Gastroesophageal sphincter (tissue), 4 donors: ENCODE results near the gene ATP10A. TPM values are rescaled to one million over a fixed set of nuclear protein-coding genes. Genes with fewer than 3 reads are reported as not detected.

Source experiments
- ATAC-seq: fragments of 150-250 bp; one replicate; pipeline ENCODE4 v1.9.1; 2016; ENCODE audit warnings: mild to moderate bottlenecking, moderate library complexity
- H3K27ac ChIP-seq, 4 donors: fragments of 200-600 bp; sonication (generic) in 3 of 4; 1 replicate in 3 of 4; 2 replicates in 1 of 4; pipeline ENCODE4 v1.5.1; 2016 to 2019
- H3K27me3 ChIP-seq: fragments of 200-600 bp; sonication (generic); one replicate; pipeline ENCODE4 v1.5.1; 2019
- H3K36me3 ChIP-seq, 2 donors: fragments of 200-600 bp; sonication (generic); one replicate each; pipeline ENCODE4 v1.5.1; 2019; ENCODE audit warnings: control low read depth in 1 of 2
- H3K4me1 ChIP-seq, 3 donors: fragments of 200-600 bp; sonication (generic); 1 replicate in 2 of 3; 2 replicates in 1 of 3; pipeline ENCODE4 v1.5.1; 2016 to 2019; ENCODE audit warnings: control low read depth in 2 of 3
- H3K4me3 ChIP-seq, 2 donors: fragments of 200-600 bp; sonication (generic); one replicate each; pipeline ENCODE4 v1.5.1; 2019; ENCODE audit warnings: mild to moderate bottlenecking in 1 of 2, moderate library complexity in 1 of 2
- H3K9me3 ChIP-seq, 3 donors: fragments of 200-600 bp; sonication (generic); one replicate each; pipeline ENCODE4 v1.5.1; 2017 to 2019; ENCODE audit warnings: control low read depth in 2 of 3
- CTCF ChIP-seq, 4 experiments: fragments of 200-600 bp in 2 of 4; fragments of 450-650 bp in 2 of 4; sonication (generic) in 1 of 4; IDR thresholded peaks; one replicate each; pipeline ENCODE4 v1.5.1; 2017 to 2019; ENCODE audit warnings: antibody characterized with exemption in 4 of 4, mild to moderate bottlenecking in 2 of 4, moderate library complexity in 2 of 4
- EP300 ChIP-seq: sonication (generic); formaldehyde crosslinking; IDR thresholded peaks from one replicate; pipeline ENCODE4 v1.6.1; 2017; ENCODE audit warnings: antibody characterized with exemption, mild to moderate bottlenecking
- POLR2A ChIP-seq, 2 donors: fragments of 450-650 bp; IDR thresholded peaks; one replicate each; pipeline ENCODE4 v1.6.1; 2017; ENCODE audit warnings: antibody characterized with exemption in 2 of 2, mild to moderate bottlenecking in 2 of 2, moderate library complexity in 1 of 2
- POLR2AphosphoS5 ChIP-seq: sonication (generic); formaldehyde crosslinking; IDR thresholded peaks from one replicate; pipeline ENCODE4 v1.6.1; 2017; ENCODE audit warnings: antibody characterized with exemption
- WGBS, 2 donors: methylation state at CpG; one replicate each; pipeline ENCODE4 v1.1.5; 2018; ENCODE audit warnings: low coverage in 1 of 2; 5-methylcytosine and 5-hydroxymethylcytosine counted together
- small RNA-seq, 4 donors: library from RNA; depleted of rRNA; stranded (forward); fragments of <200 nt; gene quantifications; one replicate each; pipeline ENCODE3, GENCODE V24; 2016
- total RNA-seq, 4 donors: library from RNA; depleted of rRNA; stranded (reverse); fragments of >200 nt; gene quantifications; one replicate each; pipeline ENCODE4 v1.1.0, GENCODE V29; 2016

ATP10A gene
- total RNA-seq, 4 donors from 2014 or later: 22.9 to 41.8 (median 24.6) TPM

- TF ChIP-seq EP300 (no peak), POLR2AphosphoS5 (no peak), POLR2A (IDR thresholded peaks at IDR 0.05) (no peak), CTCF (IDR thresholded peaks at IDR 0.05) (no peak)
- no peak overlapping the region for H3K4me3 ChIP-seq
- no peaks in the 10 kb centered on the region for H3K9me3 ChIP-seq
- 34 to 39% methylated on average over 2 of the region's 3 CpGs for WGBS, 2 donors
- ATAC-seq: no peak
- H3K36me3 ChIP-seq: no peaks in the 10 kb centered on the region
- H3K4me1 ChIP-seq: no peaks in the 10 kb centered on the region
- no peak overlapping the region for H3K27ac ChIP-seq
- no peaks in the 10 kb centered on the region for H3K27me3 ChIP-seq
These were observed 229.3 kb downstream of the ATP10A start for GRCh38 chr15:25633862-25634261.

- Histone ChIP-seq H3K4me3 (no peak overlapping the region), H3K36me3 (no peaks in the 10 kb centered on the region), H3K27me3 (no peaks in the 10 kb centered on the region), H3K9me3 (no peaks in the 10 kb centered on the region), H3K27ac (no peak overlapping the region), H3K4me1 (no peaks in the 10 kb centered on the region)
- WGBS, 2 donors: 78% methylated on average over 5 of the region's 8 CpGs; no CpG with 5 or more reads in 1 of the 2 donors
- no peak for ATAC-seq
- TF ChIP-seq CTCF (IDR thresholded peaks at IDR 0.05): no peak
- TF ChIP-seq EP300: no peak
- no peak for TF ChIP-seq POLR2AphosphoS5
- no peak for TF ChIP-seq POLR2A (IDR thresholded peaks at IDR 0.05)
These were observed 231.2 kb downstream of the ATP10A start for GRCh38 chr15:25631971-25632370.

Small RNAs within 50 kb of the gene (small RNA-seq; reads per million reads assigned to genes)
- gene MIR4715 (0 to 0.25 (median 0) reads per million in 4 donors), gene RNA5SP390 (0 to 0.27 (median 0.13) reads per million in 4 donors)
